ENCODE data around the gene KCNK1. TPM values are rescaled to one million over a fixed set of nuclear protein-coding genes. Genes with fewer than 3 reads are reported as not detected.

The KCNK1 gene
- 1 to 10 TPM; 3.4 to 10.0 TPM for total RNA-seq

DNA sequence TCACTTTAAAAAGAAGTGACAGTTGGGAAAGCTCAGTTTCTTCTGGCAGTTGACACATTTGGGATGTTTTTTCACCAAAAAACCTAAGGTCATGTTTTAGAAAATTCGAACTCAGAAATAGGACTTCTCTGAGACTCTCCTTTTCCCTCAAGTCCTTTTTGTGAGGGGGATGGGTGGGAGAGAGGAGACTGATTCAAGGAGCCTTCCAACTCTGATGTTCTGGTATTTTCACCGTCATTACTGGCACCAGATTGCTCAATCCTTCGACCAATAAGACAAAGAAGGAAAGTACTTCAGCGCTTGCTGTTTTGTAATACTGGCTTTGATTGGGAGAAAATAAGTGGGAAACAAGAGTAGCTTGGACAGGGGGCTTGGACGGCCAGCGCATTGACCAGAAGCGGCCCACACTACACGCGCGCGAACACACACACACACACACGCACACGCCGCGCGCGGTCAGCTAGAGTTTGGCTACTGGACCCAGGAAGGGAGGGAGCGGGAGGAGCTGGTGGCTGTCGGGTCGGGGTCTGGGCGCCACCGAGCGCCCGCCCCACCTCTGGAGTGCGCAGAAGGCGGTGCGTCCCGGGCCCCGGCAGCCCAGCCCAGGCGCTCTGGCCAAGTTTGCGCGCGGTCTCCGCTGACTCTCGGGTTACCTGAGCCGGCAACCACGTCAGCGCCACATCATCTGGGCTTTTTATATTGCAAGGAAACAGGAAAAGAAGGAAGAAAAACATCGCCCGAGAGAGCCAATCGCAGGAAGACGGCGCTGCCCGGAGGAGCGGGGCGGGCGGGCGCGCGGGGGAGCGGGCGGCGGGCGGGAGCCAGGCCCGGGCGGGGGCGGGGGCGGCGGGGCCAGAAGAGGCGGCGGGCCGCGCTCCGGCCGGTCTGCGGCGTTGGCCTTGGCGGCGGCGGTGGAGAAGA is at the start of gene KCNK1:
Gene KCNK1 (plus strand): TSS at position 855 of the 921 bp plus-strand sequence. CDS start 66 bp downstream, at position 921.
- Mint-ChIP-seq H3K27me3 (peaks cover 59% of the 10 kb centered on the region), H3K36me3 (ENCODE audit: low read depth) (peaks cover 6% of the 10 kb centered on the region), H3K27ac (peak within 1 kb of the TSS; percentile 26), H3K9me3 (no peaks in the 10 kb centered on the region), H3K4me3 (peak within 1 kb of the TSS; percentile 63), H3K4me1 (peaks cover 5% of the 10 kb centered on the region)
- ATAC-seq (replicated peaks) = peak; percentile 48

DNA sequence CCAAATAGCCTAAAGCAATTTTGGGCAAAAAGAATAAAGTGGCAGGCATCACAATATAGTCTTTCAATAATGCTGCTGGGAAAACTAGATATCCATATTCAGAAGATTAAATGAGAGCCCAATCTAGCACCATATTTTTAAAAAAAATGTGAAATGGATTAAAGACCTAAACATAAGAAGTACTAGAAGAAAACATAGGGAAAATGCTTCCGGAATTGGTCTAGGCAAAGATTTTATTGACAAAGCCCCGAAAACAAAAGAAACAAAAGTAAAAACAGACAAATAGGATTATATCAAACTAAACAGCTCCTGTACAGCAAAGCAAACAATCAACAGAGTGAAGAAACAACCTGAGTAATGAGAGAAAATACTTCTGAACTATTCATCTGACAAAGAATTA is 48.6 kb upstream of the KCNK1 start:
- ATAC-seq (replicated peaks) = no peak

DNA sequence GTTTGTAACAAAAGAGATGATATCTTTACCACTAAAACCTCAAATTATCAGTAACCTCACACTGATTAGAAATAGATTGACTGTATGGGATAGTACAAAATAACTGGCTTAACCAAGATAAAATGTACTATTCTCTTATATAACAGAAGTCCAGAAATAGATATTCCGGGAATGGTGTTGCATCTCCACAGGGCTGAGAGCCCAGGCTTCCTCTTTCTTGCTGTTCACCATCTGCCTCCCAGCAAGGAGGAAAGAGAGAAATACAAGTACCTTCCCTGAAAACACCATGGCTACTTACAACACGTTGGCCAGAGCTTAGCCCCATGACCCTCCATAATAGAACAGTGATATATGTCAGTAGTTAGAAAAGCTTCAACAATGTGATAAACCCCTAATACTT is 47.0 kb upstream of the KCNK1 start:
- Mint-ChIP-seq H3K9me3 (peaks cover 15% of the 10 kb centered on the region), H3K36me3 (ENCODE audit: low read depth) (no peaks in the 10 kb centered on the region), H3K4me1 (no peaks in the 10 kb centered on the region), H3K4me3 (no peak overlapping the region), H3K27ac (no peak overlapping the region), H3K27me3 (peaks cover 19% of the 10 kb centered on the region)
- ATAC-seq (replicated peaks) = no peak

More for the DNA sequence above, 48.6 kb upstream of the KCNK1 start:
- Mint-ChIP-seq H3K4me1 (no peaks in the 10 kb centered on the region), H3K9me3 (peaks cover 21% of the 10 kb centered on the region), H3K27me3 (peaks cover 19% of the 10 kb centered on the region), H3K27ac (no peak overlapping the region), H3K36me3 (ENCODE audit: low read depth) (no peaks in the 10 kb centered on the region), H3K4me3 (no peak overlapping the region)

DNA sequence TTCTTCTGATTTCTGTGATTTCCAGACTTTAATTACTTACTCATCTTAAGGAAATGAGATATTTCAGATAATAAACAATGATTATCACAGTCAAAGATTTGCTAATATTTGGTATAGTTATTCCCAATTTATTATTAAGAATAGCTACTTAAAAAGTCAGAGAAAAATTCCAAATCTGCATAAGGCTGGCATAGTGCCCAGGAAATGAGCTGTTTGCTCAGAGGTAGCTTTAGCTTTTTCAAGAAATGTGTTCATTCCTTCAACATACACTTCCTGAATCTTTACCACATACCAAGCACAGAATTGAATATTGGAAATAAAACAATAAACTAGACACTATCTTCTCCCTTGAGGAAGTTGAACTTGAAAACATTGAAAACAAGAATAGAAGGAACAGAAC is 44.3 kb upstream of the KCNK1 start:
- Mint-ChIP-seq H3K9me3 (no peaks in the 10 kb centered on the region), H3K4me3 (no peak overlapping the region), H3K27ac (no peak overlapping the region), H3K27me3 (peaks cover 9% of the 10 kb centered on the region), H3K36me3 (ENCODE audit: low read depth) (no peaks in the 10 kb centered on the region), H3K4me1 (no peaks in the 10 kb centered on the region)
- no peak for ATAC-seq (replicated peaks)

DNA sequence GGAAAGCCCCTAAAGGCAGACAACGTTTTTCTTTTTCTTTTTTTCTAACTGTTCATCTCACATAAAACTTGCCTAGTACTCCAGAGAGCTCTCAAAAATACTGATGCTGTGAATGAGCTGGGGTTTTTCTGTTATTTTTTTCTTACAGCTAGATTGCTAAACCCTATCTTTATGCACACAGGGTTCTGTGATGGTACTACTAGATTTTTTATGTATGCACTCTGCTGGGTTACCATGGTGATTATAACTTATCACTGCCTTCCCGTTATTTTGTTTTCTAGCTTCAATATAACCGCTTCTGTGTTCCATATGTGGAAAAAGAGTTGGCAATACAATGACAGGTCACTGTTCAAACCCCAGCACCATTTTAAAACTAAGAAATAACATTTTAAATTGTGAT is 43.7 kb upstream of the KCNK1 start:
- ATAC-seq (replicated peaks) = no peak
- Mint-ChIP-seq H3K36me3 (ENCODE audit: low read depth) (no peaks in the 10 kb centered on the region), H3K9me3 (no peaks in the 10 kb centered on the region), H3K4me1 (no peaks in the 10 kb centered on the region), H3K4me3 (no peak overlapping the region), H3K27me3 (peaks cover 9% of the 10 kb centered on the region), H3K27ac (no peak overlapping the region)

DNA sequence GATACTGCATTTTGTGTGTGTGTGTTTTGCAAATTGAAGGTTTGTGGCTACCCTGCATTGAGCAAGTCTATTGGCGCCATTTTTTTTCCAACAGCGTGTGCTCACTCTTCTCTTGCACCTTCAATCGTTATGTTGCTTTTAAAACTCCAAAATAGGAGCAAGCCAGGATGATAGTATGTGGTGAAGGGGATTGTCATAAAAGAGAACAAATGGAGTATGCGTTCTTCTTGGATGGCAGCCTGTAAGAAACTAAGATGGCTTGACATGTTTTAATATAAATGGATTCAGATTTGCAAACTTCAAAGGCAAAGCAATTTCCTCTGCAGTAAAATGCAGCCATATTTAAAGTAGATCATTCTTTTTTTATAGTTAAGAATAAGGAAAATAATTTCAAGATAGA is 43.2 kb upstream of the KCNK1 start:
- no peak overlapping the region for H3K27ac Mint-ChIP-seq
- H3K27me3 Mint-ChIP-seq = peaks cover 9% of the 10 kb centered on the region
- ATAC-seq (replicated peaks) = no peak
- H3K36me3 Mint-ChIP-seq (ENCODE audit: low read depth) = no peaks in the 10 kb centered on the region
- no peaks in the 10 kb centered on the region for H3K4me1 Mint-ChIP-seq
- no peaks in the 10 kb centered on the region for H3K9me3 Mint-ChIP-seq
- no peak overlapping the region for H3K4me3 Mint-ChIP-seq

DNA sequence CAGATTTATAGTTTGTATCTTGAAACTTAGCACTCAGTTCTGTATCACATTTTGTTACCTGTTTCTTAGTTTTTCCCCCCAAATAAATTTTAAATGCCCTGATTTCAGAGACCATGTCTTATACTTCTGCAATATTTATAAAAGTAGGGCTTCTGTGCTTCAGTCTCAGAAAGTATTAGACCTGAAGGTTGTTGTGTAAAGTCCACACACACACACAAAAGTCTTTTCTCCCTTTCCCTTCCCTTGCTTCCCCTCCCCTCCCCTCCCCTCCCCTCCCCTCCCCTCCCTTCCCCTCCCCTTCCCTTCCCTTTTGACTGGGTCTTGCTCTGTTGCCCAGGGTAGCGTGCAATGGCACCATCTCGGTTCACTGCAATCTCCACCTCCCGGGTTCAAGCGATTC is 41.0 kb upstream of the KCNK1 start:
- no peaks in the 10 kb centered on the region for H3K36me3 Mint-ChIP-seq (ENCODE audit: low read depth)

DNA sequence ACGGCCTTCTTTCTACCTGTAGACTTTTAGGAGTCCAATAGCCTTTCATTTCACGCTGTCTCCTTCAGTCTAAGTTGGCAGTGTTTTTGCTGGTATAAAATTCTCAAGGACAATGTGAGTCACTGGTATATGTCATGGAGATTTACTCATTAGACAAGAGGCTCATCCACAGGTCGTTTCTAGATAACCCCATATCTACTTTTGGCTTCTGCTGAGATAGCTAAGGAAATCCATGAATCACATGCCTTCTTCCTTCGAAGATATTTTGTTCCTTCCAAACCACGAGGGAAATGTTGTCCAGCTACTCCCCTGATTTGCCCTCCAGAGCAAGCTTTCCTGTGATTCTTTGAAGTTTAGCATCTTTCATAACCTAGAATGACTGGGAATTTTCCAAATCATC is 38.5 kb upstream of the KCNK1 start:
- no peak for ATAC-seq (replicated peaks)
- peaks cover 17% of the 10 kb centered on the region for H3K27me3 Mint-ChIP-seq

More for the DNA sequence above, 41.0 kb upstream of the KCNK1 start:
- Mint-ChIP-seq H3K4me3 (no peak overlapping the region), H3K4me1 (no peaks in the 10 kb centered on the region), H3K27ac (no peak overlapping the region), H3K9me3 (no peaks in the 10 kb centered on the region), H3K27me3 (peaks cover 14% of the 10 kb centered on the region)
- no peak for ATAC-seq (replicated peaks)

DNA sequence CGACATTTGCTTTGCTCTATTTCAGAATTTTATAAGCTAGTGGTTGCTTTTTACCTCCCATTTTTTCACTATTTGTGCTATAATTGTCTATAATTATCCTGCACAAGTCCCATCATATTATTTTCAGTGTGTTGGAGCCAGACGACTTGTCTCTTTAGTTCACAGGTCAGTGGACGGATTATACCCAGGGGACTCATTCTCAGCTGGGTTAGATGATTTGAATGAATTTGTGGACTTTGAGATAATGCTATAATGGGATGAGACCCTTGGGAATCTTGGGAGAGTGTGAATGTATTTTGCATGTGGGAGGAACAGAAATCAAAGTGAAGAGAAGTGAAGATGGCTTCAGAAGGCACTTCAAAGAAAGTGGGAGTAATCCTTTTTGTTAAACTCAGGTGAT is 31.5 kb upstream of the KCNK1 start:
- Mint-ChIP-seq H3K36me3 (ENCODE audit: low read depth) (no peaks in the 10 kb centered on the region), H3K27me3 (peaks cover 20% of the 10 kb centered on the region), H3K27ac (no peak overlapping the region), H3K9me3 (no peaks in the 10 kb centered on the region), H3K4me3 (no peak overlapping the region), H3K4me1 (no peaks in the 10 kb centered on the region)
- no peak for ATAC-seq (replicated peaks)

More for the DNA sequence above, 38.5 kb upstream of the KCNK1 start:
- H3K4me3 Mint-ChIP-seq = no peak overlapping the region
- H3K4me1 Mint-ChIP-seq = no peaks in the 10 kb centered on the region
- H3K9me3 Mint-ChIP-seq = no peaks in the 10 kb centered on the region
- no peak overlapping the region for H3K27ac Mint-ChIP-seq
- no peaks in the 10 kb centered on the region for H3K36me3 Mint-ChIP-seq (ENCODE audit: low read depth)

DNA sequence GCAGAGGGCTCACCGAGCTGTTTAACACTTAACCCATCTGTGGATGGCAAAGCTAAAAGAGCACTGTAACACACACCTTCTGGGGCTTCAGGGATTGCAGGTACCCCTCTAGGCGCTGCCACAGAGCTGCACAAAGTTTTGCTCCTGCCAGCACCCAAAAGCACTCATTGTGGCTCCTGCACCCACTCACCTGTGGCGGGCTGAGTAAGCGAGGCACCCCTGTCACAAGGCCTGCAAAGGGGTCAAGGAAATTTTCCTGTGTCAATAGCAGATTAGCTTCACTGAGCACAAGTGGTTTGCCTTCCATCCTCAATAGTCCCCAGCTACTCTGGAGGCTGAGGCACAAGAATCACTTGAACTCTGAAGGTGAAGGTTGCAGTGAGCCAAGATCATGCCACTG is 29.5 kb upstream of the KCNK1 start:
- Mint-ChIP-seq H3K27me3 (peaks cover 18% of the 10 kb centered on the region), H3K4me3 (no peak overlapping the region), H3K9me3 (no peaks in the 10 kb centered on the region), H3K36me3 (ENCODE audit: low read depth) (no peaks in the 10 kb centered on the region), H3K27ac (no peak overlapping the region), H3K4me1 (no peaks in the 10 kb centered on the region)
- no peak for ATAC-seq (replicated peaks)

DNA sequence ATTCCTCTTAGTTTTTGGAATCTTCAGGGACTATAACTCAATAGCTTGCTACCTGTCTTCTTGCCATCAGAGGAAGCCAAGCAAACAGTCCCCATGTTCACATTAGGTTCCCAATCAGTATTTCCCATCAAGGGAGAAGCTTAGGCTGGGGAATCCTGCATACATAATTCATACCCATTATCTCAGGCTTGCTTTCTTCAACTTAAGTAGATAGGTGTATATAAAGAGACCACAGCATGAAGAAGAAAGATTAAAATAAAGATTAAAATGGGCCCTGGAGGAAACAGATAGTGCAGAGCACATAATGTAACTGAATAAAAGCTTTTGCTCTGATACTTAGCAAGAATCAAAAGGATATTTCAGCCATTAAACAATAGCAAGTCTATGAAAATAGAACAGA is 29.0 kb upstream of the KCNK1 start:
- no peaks in the 10 kb centered on the region for H3K9me3 Mint-ChIP-seq
- peaks cover 18% of the 10 kb centered on the region for H3K27me3 Mint-ChIP-seq
- H3K4me1 Mint-ChIP-seq = no peaks in the 10 kb centered on the region
- H3K4me3 Mint-ChIP-seq = no peak overlapping the region
- no peak for ATAC-seq (replicated peaks)
- no peaks in the 10 kb centered on the region for H3K36me3 Mint-ChIP-seq (ENCODE audit: low read depth)
- no peak overlapping the region for H3K27ac Mint-ChIP-seq

DNA sequence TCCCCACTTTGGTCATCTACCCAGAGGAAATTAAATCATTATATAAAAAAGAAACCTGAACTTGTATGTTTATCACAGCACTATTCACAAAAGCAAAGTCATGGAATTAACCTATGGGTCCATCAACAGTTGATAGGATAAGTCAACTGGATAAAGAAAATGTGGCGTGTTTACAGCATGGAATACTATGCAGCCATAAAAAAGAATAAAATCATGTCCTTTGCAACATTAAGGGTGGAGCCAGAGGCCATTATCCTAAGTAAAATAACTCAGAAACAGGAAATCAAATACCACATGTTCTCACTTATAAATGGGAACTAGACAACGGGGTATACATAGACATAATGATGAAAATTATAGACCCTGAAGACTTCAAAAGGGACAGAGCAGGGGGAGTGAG is 27.6 kb upstream of the KCNK1 start:
- H3K4me3 Mint-ChIP-seq = no peak overlapping the region
- no peak overlapping the region for H3K27ac Mint-ChIP-seq
- H3K9me3 Mint-ChIP-seq = no peaks in the 10 kb centered on the region
- no peaks in the 10 kb centered on the region for H3K4me1 Mint-ChIP-seq
- H3K27me3 Mint-ChIP-seq = peaks cover 16% of the 10 kb centered on the region
- no peaks in the 10 kb centered on the region for H3K36me3 Mint-ChIP-seq (ENCODE audit: low read depth)
- ATAC-seq (replicated peaks) = no peak

DNA sequence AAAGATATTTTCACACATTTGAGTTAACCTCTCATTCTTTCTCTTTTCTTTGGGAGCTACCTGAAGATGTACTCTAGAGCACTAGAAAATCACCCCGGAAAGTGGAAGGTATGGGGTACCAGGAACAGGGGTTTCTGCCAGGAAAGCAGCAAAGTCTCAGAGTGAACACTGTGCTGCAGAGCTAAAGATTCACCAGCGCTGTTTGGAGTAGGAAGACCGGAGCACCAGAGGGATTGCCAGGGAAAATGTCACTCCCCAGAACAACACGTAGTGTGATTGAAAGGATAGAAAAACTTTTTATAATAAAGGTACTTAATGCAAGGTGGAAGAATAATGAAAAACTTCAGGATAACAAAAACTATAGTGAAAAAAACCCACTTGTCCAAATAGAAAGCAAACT is 26.7 kb upstream of the KCNK1 start:
- no peak for ATAC-seq (replicated peaks)
- Mint-ChIP-seq H3K4me1 (no peaks in the 10 kb centered on the region), H3K4me3 (no peak overlapping the region), H3K36me3 (ENCODE audit: low read depth) (no peaks in the 10 kb centered on the region), H3K9me3 (no peaks in the 10 kb centered on the region), H3K27me3 (peaks cover 16% of the 10 kb centered on the region), H3K27ac (no peak overlapping the region)

DNA sequence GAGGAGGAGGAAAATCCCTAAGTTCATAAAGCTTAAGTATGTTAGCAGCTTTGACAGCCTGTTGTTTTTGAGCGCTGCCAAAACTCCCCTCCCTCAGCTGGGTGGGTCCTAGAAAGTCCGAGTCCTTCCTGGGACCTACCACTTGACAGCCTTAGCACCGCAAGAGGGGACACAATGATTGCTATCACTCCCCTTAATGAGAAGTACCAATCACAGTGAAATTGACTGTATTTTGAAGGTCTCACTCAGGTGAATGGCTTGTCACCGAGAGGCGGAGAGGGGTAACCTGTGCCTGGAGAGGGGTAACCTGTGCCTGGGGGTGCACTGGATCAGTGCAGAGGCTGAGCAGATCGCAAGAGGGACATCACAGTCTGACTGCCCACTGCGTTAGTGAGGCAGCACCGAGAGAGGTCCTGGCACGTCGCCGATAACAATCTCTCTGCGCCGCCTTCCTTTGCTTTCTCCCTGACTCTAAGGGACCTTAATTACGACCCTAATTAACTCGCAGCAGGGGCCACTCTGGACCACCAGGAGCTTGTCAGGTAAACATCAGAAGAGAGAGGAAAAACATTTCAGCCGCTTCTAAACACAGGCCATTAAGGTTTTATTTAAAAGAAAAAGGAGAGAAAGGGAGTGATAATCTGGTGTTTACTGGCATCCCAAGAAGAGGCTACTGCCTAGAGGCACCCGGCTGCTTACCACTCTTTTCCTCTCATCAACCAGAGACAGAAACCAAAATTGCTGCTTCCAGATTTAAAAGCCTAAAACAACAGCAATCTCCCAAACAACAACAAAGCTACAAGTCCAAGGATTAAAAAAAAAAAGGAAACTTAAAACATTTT is 25.7 kb upstream of the KCNK1 start:
- Mint-ChIP-seq H3K9me3 (no peaks in the 10 kb centered on the region), H3K27ac (no peak overlapping the region), H3K27me3 (peaks cover 16% of the 10 kb centered on the region), H3K36me3 (ENCODE audit: low read depth) (no peaks in the 10 kb centered on the region), H3K4me1 (no peaks in the 10 kb centered on the region), H3K4me3 (no peak overlapping the region)
- ATAC-seq (replicated peaks) = no peak

DNA sequence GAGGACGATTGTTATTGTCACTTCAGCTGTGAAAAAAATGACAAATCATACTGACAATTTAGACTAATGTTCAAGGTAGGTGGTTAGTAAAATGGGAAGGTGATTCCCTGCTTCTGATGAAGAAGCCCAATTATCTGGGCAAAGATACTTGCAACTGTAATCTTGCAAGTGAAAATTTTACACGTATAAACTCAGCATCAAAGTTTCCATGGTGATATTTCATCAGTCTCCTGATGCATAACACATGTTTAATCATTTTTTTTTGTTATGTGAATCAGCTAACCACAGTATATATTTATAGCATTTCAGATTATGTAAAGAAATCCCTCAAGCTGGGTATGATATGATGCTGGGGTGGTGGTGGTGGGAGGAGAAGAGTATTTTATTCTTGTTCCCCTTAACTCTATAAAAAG is 16.4 kb upstream of the KCNK1 start:
- peaks cover 4% of the 10 kb centered on the region for H3K27me3 Mint-ChIP-seq
- no peaks in the 10 kb centered on the region for H3K9me3 Mint-ChIP-seq
- ATAC-seq (replicated peaks) = peak; percentile 74
- peak overlapping the region; percentile 36 for H3K4me3 Mint-ChIP-seq
- peak overlapping the region; percentile 73 for H3K27ac Mint-ChIP-seq
- H3K36me3 Mint-ChIP-seq (ENCODE audit: low read depth) = no peaks in the 10 kb centered on the region
- H3K4me1 Mint-ChIP-seq = peaks cover 25% of the 10 kb centered on the region

Measured in activated T-helper 17 cell treated with anti-CD3 and anti-CD28 coated beads, Interleukin-2, amount 50 U/mL, for 72 hours (primary cell).